Breast epithelium (tissue), 3 donors: ENCODE data around the gene FN3K.

ENCODE experiments used
- POLR2A ChIP-seq: fragments of 450-650 bp; IDR thresholded peaks from one replicate; pipeline ENCODE4 v1.6.1; 2016; ENCODE audit warnings: antibody characterized with exemption, mild to moderate bottlenecking, moderate library complexity
- POLR2AphosphoS5 ChIP-seq, 3 donors: sonication (generic); formaldehyde crosslinking; IDR thresholded peaks; one replicate each; pipeline ENCODE4 v1.6.1; 2017; ENCODE audit warnings: antibody characterized with exemption in 3 of 3

DNA sequence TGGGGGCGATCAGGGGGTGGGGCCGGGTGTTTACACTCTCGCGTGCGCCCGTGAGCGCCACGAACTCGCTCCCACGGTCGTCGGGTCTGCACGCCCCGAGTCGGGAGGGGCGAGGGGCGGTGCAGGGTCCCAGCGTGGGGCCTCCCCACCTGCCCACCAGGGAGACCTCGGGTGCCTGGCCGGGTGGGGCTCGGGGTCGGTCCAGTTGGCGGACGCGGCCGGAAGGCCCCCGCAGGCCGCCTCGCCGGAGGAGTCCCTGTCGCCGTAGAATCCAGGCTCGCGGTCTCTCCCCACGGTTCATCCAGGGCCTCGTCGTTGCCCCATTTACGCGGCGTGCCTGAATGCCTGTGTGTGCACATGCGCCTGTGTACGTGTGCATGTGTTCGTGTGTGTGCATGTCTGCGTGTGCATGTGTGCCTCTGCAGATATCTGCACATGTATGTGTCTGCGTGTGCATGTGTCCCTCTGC, 36.4 kb upstream of the FN3K start:
- TF ChIP-seq POLR2A = no peak
- no peak for TF ChIP-seq POLR2AphosphoS5 (IDR thresholded peaks at IDR 0.05)
